PC-3 (cell line): Measurements from ENCODE around the gene TRUB1.

Source experiments
- EZH2 ChIP-seq: fragments of 300-600 bp; sonication (generic); IDR thresholded peaks from one replicate; pipeline ENCODE4 v1.6.1; 2017; ENCODE audit warnings: antibody characterized with exemption, mild to moderate bottlenecking, low read length; ENCODE audit not compliant: unreplicated experiment
- TF ChIP-seq, protein P1 (sequence below): fragments of 300-600 bp; sonication (generic); conservative IDR thresholded peaks from 2 replicates; pipeline ENCODE4 v1.5.1; 2017; ENCODE audit warnings: antibody characterized with exemption, low read depth, mild to moderate bottlenecking, low read length

DNA sequence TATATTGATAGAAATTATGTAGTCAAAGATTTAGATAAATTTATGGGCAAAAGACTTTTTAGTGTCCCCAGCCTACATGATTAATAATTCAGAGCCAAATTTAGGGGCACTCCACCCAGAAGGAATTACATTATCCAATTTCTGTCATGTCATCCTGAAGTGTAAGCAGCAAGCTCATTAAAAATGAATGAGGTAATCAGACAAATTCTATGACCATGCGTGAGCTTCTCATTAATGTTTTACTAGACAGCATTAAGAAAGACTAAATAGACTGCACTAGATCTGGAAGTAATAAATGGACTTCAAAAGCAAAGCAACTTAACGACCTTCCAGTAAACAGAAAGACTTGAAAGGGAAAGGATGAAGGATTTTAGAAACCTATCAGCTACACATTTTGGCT lies 22.7 kb upstream of the TRUB1 start:
- TF ChIP-seq, protein P1, sequence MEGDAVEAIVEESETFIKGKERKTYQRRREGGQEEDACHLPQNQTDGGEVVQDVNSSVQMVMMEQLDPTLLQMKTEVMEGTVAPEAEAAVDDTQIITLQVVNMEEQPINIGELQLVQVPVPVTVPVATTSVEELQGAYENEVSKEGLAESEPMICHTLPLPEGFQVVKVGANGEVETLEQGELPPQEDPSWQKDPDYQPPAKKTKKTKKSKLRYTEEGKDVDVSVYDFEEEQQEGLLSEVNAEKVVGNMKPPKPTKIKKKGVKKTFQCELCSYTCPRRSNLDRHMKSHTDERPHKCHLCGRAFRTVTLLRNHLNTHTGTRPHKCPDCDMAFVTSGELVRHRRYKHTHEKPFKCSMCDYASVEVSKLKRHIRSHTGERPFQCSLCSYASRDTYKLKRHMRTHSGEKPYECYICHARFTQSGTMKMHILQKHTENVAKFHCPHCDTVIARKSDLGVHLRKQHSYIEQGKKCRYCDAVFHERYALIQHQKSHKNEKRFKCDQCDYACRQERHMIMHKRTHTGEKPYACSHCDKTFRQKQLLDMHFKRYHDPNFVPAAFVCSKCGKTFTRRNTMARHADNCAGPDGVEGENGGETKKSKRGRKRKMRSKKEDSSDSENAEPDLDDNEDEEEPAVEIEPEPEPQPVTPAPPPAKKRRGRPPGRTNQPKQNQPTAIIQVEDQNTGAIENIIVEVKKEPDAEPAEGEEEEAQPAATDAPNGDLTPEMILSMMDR, result no peak
- TF ChIP-seq EZH2, result no peak
